ENCODE measurements around the gene KCNK5.

DNA sequence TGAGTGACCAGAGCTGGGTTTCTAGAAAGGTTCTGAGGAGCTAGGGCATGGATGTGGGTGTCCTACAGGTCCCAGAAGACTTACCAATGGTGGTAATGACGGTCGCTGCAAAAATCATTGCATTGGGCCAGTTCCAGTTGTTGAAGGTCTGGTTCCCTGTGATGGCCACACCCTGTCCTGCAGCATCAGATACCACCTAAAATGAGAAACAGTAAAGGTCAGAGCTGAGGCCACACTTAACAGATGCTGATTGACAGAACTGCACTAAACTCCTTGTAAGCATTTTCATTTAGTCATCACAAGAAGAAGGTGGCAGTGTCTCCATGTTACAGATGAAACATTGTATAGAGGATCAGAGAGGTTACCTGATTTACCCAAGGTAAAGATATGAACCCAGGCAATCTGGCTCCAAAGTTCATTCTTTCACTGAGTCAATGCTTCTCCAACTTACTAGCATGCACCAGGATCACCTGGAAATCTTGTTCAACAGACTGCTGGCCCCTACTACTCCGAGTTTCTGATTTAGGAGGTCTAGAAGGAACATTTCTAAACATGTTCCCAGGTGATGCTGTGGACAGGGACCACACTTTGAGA lies 33.4 kb downstream of the KCNK5 start:
- TF ChIP-seq, protein P1, sequence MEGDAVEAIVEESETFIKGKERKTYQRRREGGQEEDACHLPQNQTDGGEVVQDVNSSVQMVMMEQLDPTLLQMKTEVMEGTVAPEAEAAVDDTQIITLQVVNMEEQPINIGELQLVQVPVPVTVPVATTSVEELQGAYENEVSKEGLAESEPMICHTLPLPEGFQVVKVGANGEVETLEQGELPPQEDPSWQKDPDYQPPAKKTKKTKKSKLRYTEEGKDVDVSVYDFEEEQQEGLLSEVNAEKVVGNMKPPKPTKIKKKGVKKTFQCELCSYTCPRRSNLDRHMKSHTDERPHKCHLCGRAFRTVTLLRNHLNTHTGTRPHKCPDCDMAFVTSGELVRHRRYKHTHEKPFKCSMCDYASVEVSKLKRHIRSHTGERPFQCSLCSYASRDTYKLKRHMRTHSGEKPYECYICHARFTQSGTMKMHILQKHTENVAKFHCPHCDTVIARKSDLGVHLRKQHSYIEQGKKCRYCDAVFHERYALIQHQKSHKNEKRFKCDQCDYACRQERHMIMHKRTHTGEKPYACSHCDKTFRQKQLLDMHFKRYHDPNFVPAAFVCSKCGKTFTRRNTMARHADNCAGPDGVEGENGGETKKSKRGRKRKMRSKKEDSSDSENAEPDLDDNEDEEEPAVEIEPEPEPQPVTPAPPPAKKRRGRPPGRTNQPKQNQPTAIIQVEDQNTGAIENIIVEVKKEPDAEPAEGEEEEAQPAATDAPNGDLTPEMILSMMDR (IDR thresholded peaks at IDR 0.05) = no peak
- no peak for TF ChIP-seq POLR2A (IDR thresholded peaks at IDR 0.05)
